Uterus (tissue), 2 donors: ENCODE results near the gene OSTC.

ENCODE experiments used
- CTCF ChIP-seq, 4 experiments: fragments of 200-600 bp in 2 of 4; fragments of 450-650 bp in 2 of 4; sonication (generic) in 2 of 4; IDR thresholded peaks; one replicate each; pipeline ENCODE4 v1.5.1; 2016 to 2019; ENCODE audit warnings: antibody characterized with exemption in 4 of 4, mild to moderate bottlenecking in 2 of 4, moderate library complexity in 1 of 4
- POLR2A ChIP-seq, 2 donors: fragments of 450-650 bp; IDR thresholded peaks; one replicate each; pipeline ENCODE4 v1.6.1; 2016; ENCODE audit warnings: antibody characterized with exemption in 2 of 2, mild to moderate bottlenecking in 1 of 2, moderate library complexity in 1 of 2

- TF ChIP-seq CTCF (IDR thresholded peaks at IDR 0.05) (no peak), POLR2A (IDR thresholded peaks at IDR 0.05) (no peak)
Observed at GRCh38 chr4:108601532-108601931, 48.9 kb upstream of the OSTC start.
